ENCODE results near the gene ATP8B4.

Gene ATP8B4

GRCh38 chr15:49888734-49889133 is 230.3 kb downstream of the ATP8B4 start:
- no peak for DNase-seq

GRCh38 chr15:49888323-49888693 is 230.7 kb downstream of the ATP8B4 start:
- no peak for DNase-seq

GRCh38 chr15:49887659-49888322 is 231.2 kb downstream of the ATP8B4 start:
- DNase-seq, result no peak

GRCh38 chr15:49883121-49883520 is 235.9 kb downstream of the ATP8B4 start:
- no peak for DNase-seq

- no peak for DNase-seq
Measured at GRCh38 chr15:49881866-49882265, 237.2 kb downstream of the ATP8B4 start.

- DNase-seq, result no peak
Measured at GRCh38 chr15:49881433-49881832, 237.6 kb downstream of the ATP8B4 start.

- DNase-seq, result no peak
Measured at GRCh38 chr15:49877873-49878521, 241.0 kb downstream of the ATP8B4 start.

GRCh38 chr15:49877117-49877872 is 241.7 kb downstream of the ATP8B4 start:
- DNase-seq, result no peak

- no peak for DNase-seq
Measured at GRCh38 chr15:49876401-49877038, 242.5 kb downstream of the ATP8B4 start.

GRCh38 chr15:49875392-49875791 is 243.6 kb downstream of the ATP8B4 start:
- DNase-seq, result no peak

- no peak for DNase-seq
Measured at GRCh38 chr15:49870472-49870871, 248.6 kb downstream of the ATP8B4 start.

GRCh38 chr15:49868348-49868747 is 250.7 kb downstream of the ATP8B4 start:
- DNase-seq, result no peak

GRCh38 chr15:49865925-49866757 is 252.9 kb downstream of the ATP8B4 start:
- DNase-seq, result no peak

GRCh38 chr15:49864251-49864650 is 254.8 kb downstream of the ATP8B4 start:
- no peak for DNase-seq

- no peak for DNase-seq
Measured at GRCh38 chr15:49863431-49864224, 255.4 kb downstream of the ATP8B4 start.

- DNase-seq, result no peak
Measured at GRCh38 chr15:49860101-49860500, 258.9 kb downstream of the ATP8B4 start.

GRCh38 chr15:49857496-49858475 is 261.2 kb downstream of the ATP8B4 start:
- DNase-seq, result no peak

- no peak for DNase-seq
Measured at GRCh38 chr15:49855917-49856637, 263.0 kb downstream of the ATP8B4 start.

GRCh38 chr15:49852756-49853155 is 266.3 kb downstream of the ATP8B4 start:
- DNase-seq, result no peak

GRCh38 chr15:49848807-49849206 is 270.2 kb downstream of the ATP8B4 start:
- DNase-seq, result no peak
